HG02852 (cell line): Measurements from ENCODE around the gene TARBP1.
"Not testable (repeated sequence)": the region's sequence is repeated elsewhere in the genome, so short reads cannot be mapped to it uniquely, and the experiment has no call there.

Source experiments
- ATAC-seq: cut with Tn5 transposase; IDR thresholded peaks from one replicate; pipeline ENCODE4 v1.9.1; 2021; ENCODE audit warnings: mild to moderate bottlenecking, moderate library complexity; ENCODE audit not compliant: unreplicated experiment

The TARBP1 gene, protein sequence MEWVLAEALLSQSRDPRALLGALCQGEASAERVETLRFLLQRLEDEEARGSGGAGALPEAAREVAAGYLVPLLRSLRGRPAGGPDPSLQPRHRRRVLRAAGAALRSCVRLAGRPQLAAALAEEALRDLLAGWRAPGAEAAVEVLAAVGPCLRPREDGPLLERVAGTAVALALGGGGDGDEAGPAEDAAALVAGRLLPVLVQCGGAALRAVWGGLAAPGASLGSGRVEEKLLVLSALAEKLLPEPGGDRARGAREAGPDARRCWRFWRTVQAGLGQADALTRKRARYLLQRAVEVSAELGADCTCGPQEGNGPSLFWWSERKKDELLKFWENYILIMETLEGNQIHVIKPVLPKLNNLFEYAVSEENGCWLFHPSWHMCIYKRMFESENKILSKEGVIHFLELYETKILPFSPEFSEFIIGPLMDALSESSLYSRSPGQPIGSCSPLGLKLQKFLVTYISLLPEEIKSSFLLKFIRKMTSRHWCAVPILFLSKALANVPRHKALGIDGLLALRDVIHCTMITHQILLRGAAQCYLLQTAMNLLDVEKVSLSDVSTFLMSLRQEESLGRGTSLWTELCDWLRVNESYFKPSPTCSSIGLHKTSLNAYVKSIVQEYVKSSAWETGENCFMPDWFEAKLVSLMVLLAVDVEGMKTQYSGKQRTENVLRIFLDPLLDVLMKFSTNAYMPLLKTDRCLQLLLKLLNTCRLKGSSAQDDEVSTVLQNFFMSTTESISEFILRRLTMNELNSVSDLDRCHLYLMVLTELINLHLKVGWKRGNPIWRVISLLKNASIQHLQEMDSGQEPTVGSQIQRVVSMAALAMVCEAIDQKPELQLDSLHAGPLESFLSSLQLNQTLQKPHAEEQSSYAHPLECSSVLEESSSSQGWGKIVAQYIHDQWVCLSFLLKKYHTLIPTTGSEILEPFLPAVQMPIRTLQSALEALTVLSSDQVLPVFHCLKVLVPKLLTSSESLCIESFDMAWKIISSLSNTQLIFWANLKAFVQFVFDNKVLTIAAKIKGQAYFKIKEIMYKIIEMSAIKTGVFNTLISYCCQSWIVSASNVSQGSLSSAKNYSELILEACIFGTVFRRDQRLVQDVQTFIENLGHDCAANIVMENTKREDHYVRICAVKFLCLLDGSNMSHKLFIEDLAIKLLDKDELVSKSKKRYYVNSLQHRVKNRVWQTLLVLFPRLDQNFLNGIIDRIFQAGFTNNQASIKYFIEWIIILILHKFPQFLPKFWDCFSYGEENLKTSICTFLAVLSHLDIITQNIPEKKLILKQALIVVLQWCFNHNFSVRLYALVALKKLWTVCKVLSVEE (N-terminal part only)

DNA sequence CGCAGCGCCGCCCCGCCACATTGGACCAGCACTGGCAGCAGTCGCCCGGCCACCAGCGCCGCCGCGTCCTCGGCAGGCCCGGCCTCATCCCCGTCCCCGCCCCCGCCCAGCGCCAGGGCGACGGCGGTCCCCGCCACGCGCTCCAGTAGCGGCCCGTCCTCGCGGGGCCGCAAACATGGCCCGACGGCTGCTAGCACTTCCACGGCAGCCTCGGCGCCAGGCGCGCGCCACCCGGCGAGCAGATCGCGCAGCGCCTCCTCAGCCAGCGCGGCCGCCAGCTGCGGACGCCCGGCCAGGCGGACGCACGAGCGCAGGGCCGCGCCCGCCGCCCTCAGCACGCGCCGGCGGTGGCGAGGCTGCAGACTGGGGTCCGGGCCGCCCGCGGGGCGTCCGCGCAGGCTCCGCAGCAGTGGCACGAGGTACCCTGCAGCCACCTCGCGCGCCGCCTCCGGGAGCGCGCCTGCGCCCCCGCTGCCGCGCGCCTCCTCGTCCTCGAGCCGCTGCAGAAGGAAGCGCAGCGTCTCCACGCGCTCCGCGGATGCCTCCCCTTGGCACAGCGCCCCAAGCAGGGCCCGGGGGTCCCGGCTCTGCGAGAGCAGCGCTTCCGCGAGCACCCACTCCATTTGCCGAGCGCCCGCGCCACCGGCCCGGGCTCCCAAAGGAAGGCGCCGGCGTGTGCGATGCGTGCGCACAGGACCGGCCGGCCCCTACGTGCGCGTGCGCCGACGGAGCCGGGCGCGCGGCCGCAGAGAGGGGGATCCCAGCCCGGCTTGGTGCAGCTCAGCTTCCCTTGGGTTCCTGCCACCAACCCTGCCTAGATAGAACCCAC, at the start of gene TARBP1:
TARBP1 (minus strand) TSS at position 699 of the 829 bp plus-strand sequence; CDS start at position 623, 76 bp downstream.
- ATAC-seq, result peak; percentile 69

DNA sequence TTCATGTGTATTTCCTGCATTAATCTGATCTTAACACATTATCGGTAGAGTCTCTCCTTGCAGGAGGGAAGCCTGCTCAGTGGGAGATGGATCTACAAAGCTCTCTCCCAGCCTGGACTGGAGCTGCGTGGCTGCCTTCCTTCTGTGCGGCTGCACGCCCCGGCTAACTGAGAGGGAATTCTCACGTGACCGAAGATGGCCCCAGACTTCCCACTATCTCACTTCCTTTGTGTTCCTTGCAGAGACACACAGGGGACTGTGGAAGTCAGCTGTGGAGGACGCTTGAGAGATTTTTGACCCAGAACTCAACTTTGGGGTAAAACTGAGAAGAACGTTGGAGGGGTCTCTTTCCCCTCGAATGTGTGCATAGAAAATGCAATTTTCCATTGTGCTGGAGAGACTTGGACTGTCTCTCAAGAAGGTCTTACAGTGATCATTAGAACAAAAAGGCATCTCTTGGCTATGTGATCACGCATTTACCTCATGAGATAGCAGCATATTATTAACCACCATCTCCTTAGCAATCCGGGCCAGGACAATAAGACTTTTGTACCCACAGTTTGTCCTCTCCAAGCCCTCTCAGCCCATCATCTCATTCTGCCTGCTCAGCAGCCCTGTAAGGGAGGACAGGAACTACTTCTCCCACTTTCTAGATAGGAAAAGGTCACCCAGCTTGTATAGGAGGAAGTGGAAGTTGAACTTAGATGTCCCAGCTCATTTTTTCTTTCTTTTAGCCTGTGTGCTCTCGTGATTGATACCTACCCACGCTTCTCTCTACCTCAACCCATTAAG, 49.3 kb upstream of the TARBP1 start:
- no peak for ATAC-seq

DNA sequence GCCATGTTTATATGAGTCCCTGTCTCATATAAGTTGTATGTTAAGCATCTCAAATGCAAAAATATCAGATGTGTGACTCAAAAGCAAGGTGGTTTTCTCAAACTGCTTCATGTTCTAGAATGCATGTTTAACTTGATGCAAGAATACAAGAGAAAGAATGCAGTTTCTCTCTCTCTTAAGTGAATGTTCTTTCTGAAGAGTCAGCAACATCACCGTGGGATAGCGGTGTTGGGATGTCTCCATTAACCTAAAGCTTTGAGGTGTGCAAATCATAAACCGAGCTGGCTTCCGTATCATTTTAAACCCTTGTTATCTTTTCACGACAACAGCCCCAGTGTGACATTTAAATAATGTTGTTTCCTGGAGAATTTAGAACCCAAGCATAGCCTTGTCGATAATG, 48.4 kb upstream of the TARBP1 start:
- ATAC-seq, result no peak

DNA sequence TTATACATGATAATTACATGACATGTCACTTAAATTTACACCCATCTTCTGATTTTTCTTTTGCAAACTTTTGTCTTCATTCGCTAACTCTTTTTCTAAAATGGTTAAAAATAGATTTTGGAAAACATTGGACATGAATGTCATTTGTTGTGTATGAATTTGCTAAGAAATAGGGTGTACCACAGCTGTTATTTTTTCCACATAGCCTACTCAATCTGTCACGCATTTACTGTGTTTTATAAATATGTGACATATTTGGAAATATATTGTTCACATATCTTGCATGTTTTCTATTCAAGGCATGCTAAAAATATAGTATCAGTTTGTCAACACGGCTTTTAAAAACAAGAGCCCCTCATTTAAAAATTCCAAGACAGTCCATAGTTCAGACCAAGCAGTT, 47.9 kb upstream of the TARBP1 start:
- no peak for ATAC-seq

DNA sequence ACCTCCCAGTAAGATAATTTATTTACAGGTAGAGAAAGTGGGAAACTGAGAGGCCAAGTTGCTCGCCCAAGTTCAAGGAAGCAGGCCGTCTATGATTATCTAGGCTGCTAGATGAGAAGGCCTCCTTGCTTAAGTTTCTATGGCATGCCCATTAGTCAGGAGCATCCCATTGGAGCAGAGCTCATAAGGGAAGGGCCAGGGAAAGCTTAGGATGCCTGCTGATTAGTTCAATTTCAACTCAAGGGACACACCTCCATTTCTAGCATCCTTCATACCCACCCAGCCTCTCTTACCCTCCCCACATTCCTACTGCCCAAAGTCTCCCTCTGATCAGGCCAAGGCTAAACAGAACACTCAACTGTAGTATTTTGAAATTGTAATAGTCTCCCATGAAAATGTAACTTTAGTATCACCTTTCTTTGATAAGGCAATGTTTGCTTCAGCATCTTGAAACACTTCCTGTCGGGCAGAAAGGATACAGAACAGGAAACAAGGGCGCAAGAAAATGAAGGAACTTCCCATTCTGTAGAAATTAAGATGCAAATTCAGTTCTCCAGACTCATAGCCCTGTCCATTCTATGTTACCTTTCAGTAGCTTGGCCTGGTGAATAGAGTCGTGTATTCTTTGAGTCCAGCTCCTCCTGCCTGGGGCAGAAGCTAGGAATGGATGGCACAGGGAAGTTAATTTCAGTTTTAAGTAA, 46.3 kb upstream of the TARBP1 start:
- no peak for ATAC-seq

DNA sequence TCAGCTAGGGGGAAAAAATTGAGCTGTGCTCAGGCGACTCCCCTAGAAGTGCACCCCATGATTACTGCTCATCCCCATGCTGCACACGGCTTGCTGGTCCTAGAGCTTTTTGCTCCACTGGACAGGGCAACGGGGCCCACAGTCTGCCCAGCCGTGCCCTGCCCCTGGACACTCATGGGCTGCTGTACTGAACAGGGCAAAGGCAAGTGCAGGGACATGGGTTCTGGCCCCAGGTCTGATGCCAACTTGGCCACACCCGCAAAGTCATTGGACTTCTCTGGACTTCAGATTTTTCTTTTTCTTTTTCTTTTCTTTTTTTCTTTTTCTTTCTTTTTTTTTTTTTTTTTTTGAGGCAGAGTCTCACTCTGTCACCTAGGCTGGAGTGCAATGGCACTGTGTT, 42.9 kb upstream of the TARBP1 start:
- no peak for ATAC-seq

DNA sequence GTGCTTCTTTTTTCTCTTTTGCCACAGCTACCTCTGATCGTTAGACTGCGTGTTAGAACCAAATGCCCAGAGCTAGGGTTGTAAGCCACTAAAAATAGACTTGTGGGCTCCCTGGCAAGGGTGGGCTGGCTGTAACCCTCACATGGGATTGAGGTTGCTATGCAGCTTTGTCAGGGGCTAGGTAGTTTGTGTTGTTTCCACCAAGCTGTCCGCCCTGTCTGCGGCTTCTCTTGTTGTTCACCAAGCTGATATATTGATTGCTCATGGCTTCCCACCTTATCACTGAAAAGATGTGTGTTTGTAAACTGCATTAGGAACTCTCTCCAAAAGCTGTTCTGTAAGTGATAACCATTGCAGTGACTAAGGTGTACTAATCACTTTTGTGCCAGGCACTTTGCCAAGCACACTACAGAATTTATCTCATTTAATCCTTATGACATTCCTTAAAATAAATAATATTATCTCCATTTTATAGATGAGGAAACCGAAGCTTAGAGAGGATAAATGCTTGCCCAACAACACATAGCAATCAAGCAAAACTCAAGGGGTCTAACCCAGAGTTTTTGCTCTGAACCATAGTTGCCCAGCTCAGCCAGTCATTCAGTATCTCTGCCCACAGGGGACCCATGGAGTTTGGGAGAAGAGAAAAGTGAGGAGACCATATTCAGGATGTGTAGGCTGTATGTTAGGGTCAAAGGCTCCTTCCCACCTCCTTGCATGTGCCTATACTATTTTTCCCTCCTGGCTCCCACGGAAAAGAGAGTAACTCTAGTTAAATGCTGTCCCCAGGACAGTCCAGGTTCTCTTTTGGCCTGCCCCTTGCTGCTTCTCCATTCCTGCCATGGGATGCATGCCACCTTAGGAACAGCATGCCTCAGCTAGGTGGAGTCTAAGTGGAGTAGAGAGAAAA, 42.2 kb upstream of the TARBP1 start:
- ATAC-seq, result no peak

DNA sequence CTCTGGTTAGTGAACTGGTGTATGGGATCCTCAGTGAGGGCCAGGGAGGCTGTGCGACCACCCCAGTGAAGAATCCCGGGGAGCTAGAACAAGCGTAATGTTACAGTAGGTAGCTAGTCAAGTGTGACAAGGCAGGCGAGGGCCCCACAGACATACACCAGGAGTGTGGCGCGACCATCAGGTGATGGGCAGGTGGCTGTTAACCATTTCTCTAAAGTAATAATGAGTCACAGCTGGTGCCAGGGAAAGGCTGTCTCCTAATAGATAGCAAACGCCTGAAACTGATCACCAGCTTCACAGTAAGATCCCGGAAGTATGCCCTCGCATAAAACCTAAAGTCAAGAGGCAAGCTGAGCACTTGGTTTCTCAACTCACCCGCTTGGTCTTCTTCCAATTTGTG, 40.5 kb upstream of the TARBP1 start:
- no peak for ATAC-seq

DNA sequence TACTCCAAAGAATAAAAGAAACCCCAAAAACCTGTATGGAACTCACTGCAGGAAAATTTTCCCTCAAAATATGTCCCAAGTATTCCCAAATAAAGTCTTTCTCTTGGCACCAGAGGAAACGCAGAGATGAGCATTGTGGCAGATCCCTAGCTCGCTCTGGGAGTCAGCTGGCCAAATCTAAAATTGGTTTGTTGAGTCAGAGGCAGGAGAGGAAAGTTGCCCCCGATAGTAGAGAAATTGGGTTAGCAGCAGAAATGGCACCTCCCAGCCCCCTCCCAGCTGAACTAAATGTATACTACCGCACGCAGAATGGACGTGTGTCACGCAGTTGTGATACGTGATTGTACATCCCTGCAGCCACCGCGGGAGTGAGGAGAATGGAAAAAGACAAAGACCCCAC, 39.9 kb upstream of the TARBP1 start:
- no peak for ATAC-seq

DNA sequence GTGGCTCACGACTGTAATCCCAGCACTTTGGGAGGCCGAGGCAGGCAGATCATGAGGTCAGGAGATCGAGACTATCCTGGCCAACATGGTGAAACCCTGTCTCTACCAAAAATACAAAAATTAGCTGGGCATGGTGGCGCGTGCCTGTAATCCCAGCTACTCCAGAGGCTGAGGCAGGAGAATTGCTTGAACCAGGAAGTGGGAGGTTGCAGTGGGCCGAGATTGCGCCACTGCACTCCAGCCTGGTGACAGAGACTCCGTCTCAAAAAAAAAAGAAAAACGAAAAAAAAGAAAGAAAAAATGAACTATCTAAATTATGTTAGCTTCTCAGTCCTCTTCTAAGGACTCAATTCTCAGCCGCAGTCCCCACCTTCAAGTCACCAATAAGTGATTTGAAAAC, 39.1 kb upstream of the TARBP1 start:
- not testable (repeated sequence) for ATAC-seq

DNA sequence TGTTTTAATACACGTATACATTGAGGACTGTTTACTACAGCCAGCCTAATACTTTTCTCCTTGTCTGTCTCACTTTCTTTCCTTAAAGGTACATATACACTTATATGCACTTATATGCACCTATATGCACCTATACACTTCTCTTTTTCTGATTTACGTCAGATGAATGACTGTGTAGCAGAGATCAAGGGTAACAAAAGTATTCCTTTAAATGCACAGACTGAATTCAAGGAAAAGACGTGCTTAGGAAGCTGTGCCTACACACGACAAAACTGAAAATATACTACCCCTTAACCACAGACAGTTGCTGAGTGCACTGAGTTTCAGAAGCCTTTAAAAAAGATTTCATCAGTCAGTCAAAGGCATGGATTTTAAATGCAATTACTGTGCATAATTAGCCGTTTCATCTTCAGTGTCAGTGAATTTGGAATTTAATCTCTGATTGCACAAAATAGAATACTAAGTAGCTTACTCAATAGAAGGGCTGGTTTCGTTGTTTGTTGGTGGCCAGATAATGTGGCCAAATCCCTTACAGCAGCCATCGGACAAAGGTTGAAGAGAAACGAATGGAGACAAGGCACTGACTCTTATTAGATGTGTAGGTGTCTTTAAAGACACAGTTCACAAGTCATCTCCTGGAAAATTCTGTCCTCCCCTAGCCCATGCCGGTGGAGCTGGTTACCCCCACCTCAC, 38.3 kb upstream of the TARBP1 start:
- no peak for ATAC-seq

DNA sequence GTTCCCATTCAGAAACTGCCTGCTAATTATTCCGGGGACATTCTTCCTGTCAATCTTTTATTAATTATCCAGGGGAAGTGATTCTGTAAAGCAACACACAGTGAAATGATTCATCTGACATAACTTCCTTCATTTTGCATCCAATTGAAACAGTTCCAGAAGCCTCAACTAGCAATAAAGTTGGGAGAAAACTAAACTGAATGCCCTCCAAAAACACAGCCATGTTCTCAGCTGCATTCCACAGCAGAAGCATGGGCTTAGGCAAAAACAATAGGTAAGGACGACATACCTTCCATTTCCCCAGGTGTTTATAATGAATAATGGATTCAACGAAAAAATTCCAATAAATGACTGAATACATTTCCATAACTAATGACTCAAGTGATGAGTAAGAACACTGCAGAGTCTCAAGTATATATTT, 36.9 kb upstream of the TARBP1 start:
- no peak for ATAC-seq

DNA sequence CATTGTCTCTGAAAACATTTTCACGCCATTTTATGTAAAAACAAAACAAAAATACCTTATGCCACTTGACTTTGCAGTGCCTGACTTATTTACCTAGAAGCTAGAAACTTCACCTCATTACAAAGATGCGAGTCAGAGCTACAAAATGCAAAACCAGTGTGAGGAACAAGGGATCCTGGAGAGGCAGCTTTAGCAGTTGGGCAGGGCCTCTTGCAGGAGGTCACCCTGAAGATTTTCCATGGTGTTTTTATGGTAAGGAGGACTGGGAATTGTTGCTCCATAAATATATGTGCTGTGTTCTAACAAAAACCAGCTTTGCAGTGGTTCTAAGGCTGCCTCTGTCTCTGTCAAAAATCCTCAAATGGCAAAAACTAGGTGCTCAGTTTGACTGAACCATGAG, 36.4 kb upstream of the TARBP1 start:
- no peak for ATAC-seq

DNA sequence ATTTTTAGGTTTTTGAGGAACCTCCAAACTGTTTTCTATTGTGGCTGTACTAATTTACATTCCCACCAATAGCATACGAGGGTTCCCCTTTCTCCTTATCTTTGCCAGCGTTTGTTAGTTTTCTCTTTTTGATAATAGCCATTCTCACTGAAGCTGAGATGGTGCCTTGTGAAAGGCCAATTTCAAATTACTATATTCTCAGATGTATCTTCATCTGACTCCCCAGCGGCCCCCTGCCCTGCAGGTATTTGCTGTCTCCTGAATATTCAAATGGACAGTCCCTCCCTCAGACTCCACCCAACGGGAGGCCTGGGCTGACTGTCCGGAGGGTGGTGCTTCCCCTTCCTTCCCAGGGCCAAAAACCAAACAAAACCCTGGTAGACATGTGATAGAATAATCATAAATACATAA, 33.5 kb upstream of the TARBP1 start:
- no peak for ATAC-seq

DNA sequence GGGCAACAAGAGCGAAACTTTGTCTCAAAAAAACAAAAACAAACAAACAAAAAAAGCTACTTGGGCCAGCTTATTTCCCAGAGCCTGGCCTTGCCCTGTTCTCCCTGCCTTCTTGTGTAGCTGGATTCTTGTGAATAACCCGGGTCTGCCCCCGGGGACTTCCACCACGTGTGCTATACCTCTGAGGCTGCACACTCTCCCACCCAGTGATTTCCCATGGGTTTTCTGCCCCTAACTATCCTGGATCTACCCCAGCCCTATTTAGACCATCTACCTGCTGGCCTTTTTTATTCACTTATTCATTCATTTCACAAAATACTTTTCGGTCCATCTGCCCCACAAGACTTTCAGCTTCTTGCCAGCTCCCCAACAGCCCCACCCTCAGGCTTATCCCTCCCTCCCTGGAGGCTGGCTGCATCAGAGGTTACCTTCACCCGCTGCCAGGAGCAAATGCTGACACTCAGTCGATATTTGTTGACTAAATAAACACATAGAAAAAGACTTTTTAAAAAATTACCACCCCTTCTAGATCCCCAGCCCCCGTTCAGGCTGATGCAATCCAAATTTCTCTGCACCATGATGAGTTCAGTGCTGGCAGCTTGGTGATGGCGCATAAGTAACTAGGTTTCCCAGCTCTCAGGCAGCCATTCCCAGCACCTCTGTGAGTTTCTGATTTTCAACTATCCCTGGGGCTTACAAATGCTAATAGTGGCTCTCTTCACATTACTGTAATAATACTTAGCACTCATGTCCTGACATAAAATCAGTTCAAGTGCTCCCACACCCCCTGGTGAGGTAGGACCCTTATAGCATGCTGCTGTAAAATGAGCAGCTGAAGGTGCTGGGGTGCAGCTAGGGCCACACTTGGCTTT, 30.7 kb upstream of the TARBP1 start:
- ATAC-seq, result no peak
